Epithelial cell of proximal tubule (primary cell): Measurements from ENCODE around the gene MMP14. TPM values are rescaled to one million over a fixed set of nuclear protein-coding genes. Genes with fewer than 3 reads are reported as not detected.

Experiments used
- DNase-seq: peaks from one replicate; pipeline ENCODE4 v3.0.0-alpha.2; 2011; ENCODE audit warnings: low read depth
- H3K4me3 ChIP-seq: 2 replicates; pipeline ENCODE4 v1.5.1; 2011; ENCODE audit warnings: low read depth, mild to moderate bottlenecking, low read length
- total RNA-seq: library from RNA; depleted of rRNA; stranded (reverse); fragments of >200 nt; gene quantifications from 2 replicates; pipeline ENCODE4 v1.2.3, GENCODE V29; 2015
- TF ChIP-seq, protein P1 (sequence below): conservative IDR thresholded peaks from 2 replicates; pipeline ENCODE4 v1.5.1; 2012; ENCODE audit warnings: low read depth, mild to moderate bottlenecking, low read length

The MMP14 gene
- total RNA-seq, 1 donor from 2014 or later = 227 TPM

DNA sequence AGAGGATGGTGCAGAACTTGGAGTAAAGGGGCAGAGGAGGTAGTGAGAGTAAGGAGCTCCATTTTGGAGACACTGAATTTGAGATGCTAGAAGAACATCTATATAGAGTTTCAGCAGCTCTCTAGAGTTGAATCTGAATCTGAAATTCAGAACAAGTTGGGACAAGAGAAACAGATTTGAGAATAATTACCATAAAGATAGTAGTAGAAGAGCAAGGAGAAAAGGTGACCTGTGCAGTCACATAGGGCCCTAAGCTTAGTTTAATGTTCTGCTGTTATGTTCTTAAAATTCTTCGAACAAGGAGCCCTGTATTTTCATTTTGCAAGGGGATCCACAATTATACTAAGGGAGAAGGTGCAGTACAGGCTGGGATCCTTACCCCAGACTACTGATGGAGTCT lies 54.0 kb downstream of the MMP14 start:
- TF ChIP-seq, protein P1, sequence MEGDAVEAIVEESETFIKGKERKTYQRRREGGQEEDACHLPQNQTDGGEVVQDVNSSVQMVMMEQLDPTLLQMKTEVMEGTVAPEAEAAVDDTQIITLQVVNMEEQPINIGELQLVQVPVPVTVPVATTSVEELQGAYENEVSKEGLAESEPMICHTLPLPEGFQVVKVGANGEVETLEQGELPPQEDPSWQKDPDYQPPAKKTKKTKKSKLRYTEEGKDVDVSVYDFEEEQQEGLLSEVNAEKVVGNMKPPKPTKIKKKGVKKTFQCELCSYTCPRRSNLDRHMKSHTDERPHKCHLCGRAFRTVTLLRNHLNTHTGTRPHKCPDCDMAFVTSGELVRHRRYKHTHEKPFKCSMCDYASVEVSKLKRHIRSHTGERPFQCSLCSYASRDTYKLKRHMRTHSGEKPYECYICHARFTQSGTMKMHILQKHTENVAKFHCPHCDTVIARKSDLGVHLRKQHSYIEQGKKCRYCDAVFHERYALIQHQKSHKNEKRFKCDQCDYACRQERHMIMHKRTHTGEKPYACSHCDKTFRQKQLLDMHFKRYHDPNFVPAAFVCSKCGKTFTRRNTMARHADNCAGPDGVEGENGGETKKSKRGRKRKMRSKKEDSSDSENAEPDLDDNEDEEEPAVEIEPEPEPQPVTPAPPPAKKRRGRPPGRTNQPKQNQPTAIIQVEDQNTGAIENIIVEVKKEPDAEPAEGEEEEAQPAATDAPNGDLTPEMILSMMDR = no peak
- DNase-seq = no peak
- no peak overlapping the region for H3K4me3 ChIP-seq

DNA sequence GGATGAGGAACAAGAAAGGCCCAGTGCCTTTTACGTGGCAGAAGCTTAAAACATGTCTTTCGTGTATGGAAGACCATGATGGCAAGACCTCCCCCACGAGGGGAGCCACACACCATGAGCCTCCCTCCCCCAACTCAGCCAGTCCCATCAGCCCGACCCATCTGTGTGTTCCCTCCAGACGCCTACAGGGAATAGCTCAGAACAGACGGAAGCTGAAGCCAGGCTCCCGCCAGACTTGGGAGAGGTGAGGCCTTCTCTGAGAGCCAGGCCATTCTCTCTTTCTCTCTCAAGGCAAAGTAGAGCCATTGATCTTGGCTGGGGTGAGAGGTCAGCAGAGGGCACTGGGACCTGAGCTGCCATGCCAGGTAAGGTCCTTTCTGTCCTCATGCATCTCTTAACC lies 56.1 kb downstream of the MMP14 start:
- DNase-seq = no peak
- no peak overlapping the region for H3K4me3 ChIP-seq
- TF ChIP-seq, protein P1 = no peak

DNA sequence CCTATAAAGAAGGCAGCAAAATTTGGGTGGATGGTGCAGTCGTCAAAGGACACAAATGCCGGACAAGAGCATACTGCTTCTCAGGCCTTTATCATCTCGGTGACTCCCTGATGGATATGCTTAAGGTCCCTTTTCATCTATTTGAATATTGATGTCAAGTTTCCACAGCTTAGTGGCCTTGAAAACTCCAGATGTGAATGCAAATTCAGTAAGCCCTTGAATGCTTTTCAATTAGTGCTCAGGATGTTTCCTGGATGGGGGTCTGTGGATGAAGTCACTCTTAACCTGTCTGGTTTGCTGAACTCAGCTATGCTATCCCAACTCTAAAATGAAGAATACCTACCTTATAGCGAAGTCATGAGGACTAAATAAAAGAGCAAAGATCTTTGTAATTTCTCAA lies 57.3 kb downstream of the MMP14 start:
- TF ChIP-seq, protein P1 = no peak
- H3K4me3 ChIP-seq = no peak overlapping the region
- DNase-seq = no peak

DNA sequence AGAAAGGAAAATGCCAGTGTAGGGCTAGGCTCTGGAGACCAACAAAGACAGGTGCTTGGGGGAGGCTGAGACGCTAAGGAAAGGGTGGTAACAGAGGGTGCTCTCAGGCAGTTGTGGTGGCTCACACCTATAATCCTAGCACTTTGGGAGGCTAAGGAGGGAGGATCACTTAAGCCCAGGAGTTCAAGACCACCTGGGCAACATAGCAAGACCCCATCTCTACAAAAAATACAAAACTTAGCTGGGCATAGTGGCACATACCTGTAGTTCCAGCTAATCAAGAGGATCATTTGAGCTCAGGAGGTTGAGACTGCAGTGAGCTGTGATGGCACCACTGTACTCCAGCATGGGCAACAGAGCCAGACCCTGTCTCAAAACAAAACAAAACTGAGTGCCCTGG lies 59.0 kb downstream of the MMP14 start:
- DNase-seq = no peak
- TF ChIP-seq, protein P1 = no peak
- no peak overlapping the region for H3K4me3 ChIP-seq

DNA sequence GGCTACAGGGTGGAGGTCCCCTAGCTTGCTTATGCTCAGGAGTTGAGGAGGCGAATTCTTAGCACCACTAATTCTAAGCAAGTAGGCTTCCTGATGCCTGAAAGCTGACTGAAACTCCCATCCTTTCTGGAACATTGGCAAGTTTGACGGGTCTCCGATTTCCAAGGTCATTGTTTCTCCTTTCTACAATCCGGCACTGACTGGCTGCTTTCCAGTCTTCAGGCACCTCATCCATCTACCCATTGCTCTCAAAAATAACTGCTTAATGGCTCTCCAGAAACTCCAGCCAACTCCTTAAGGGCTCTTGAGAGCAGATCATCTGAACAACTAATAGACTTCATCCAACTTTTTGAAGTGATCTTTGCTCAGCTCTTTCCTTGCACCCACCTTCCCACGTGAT lies 60.0 kb downstream of the MMP14 start:
- TF ChIP-seq, protein P1 = no peak
- no peak overlapping the region for H3K4me3 ChIP-seq
- no peak for DNase-seq

DNA sequence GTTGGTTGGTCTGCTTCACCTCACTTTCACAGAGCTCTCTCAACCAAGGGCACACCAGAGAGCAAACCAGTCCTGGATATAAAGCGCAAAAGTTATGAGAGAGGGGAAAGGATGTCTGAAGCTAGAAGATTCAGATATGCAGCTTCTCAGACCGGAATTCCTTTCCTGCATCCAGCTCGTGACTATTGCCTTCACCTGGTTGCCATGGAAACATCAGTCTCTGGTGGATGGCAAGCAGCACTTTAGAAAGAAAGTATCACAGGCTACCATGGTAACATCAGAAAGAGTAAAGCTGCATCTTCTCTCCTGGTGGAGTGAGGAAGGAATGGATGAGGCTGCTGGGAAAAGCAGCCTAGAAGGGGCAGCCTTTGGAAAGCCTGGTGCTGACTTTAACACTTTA lies 60.4 kb downstream of the MMP14 start:
- H3K4me3 ChIP-seq = no peak overlapping the region

DNA sequence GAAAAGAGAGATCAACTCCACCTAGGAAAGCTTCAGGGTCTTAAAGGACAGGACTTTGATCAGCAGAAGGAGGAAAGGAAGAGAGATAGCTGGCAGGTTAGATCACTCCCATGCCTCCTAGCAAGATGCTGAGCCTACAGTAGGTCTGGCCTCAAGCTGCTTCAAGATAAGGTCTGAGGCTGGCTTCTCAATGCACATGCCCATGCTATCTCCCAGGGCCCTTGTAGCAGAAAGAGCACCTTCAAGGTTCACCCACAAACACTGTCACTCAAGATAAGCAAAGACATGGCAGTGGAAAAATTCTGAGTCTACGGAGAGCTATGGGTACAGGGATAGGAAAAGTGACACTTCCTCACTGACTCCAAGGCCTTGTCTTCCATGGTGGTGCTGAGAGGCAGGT lies 61.0 kb downstream of the MMP14 start:
- no peak for DNase-seq
- no peak overlapping the region for H3K4me3 ChIP-seq
- TF ChIP-seq, protein P1 = no peak

More for the DNA sequence above, 60.4 kb downstream of the MMP14 start:
- no peak for DNase-seq
- TF ChIP-seq, protein P1 = no peak
